GM21576 (cell line): ENCODE data around the gene SH3D21.

Source experiments
- ATAC-seq: cut with Tn5 transposase; IDR thresholded peaks from one replicate; pipeline ENCODE4 v1.9.1; 2021; ENCODE audit warnings: mild to moderate bottlenecking, moderate library complexity; ENCODE audit not compliant: unreplicated experiment

The SH3D21 gene

DNA sequence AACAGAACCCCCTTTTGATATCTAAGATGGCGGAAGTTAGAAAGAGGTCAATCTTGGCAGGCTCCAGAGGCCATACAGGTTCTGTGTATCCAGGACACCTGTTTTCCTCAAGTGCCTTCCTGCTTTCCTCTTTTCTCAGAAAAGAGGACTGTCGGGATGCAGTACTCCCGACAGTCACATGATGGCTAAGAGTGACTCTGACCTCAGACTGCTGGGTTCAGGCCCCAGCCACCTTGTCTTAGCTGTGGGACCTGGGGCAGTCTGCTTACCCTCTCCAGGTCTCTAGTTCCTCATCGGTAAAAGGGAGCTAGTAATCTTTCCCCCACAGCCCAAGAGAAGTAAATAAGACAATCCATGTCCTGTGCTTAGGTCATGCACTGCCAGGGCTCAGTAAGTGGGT is 49.6 kb downstream of the SH3D21 start:
- ATAC-seq: no peak

GRCh38 chr1:36358514-36359084 is 52.4 kb downstream of the SH3D21 start:
- no peak for ATAC-seq

DNA sequence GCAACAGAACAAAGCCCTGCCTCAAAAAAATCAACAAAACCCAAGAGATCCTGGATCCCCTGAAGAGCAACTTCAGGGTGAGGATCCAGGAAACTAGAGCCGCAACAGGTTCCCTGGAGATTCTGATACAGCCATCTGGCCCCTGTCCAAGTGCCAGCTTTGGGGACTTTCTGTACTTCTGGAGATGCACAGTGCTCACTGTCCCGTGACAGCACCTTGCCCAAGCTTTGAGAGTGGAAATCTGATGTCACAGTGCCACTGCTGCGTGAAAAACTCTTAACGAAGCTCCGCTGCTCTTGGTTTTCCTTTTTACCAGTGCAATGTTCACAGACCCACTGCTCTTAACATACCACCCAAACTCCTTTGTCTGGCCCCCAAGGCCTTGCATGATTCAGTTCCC is 53.2 kb downstream of the SH3D21 start:
- no peak for ATAC-seq

GRCh38 chr1:36359911-36360550 is 53.9 kb downstream of the SH3D21 start:
- ATAC-seq: no peak

GRCh38 chr1:36365381-36365780 is 59.2 kb downstream of the SH3D21 start:
- no peak for ATAC-seq

- ATAC-seq: no peak
Measured at GRCh38 chr1:36366091-36366661, 60.0 kb downstream of the SH3D21 start.

GRCh38 chr1:36367066-36367465 is 60.9 kb downstream of the SH3D21 start:
- no peak for ATAC-seq

- ATAC-seq: no peak
Measured at GRCh38 chr1:36367798-36368197, 61.6 kb downstream of the SH3D21 start.

DNA sequence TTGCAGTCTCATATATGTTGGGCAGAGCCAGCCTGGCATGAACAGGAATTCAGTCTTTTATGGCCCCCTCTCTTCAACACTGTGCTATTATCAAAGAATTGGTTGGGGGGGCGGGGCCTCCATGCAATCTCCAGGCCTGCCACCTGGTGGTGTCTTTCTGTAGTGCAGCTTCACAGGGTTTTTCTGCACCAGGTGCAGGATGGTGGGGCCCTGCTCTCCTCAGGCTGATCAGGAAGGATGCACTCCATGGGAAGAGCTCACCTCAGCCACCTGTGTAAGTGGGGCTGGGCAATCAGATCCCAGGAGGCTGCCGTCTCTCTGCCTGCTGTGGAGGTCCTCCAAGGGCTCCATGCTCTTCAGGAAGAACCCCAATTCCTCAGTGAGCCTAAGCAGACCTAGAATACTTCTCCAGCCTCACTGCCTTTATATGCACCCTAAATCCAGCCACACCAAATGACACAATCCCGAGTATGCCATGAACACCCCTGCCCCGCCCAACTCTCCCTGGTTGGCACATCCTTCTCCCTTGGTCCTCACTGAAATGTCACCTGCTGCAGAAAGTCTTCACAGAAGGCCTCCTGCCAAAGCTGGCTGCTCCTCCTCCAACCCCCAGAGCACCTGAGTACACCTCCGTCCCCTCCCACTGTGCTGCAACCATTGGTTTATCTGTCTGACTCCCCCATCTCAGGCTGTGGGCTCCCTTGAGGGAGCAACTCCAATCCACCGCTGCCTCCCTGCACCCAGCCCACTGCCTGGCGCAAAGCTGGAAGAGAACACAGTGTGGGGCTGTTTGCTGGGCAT is 63.1 kb downstream of the SH3D21 start:
- no peak for ATAC-seq
